Measurements from ENCODE around the gene RGS13. TPM values are rescaled to one million over a fixed set of nuclear protein-coding genes. Genes with fewer than 3 reads are reported as not detected.

Gene RGS13
- total RNA-seq, 1 donor from 2014 or later: not detected

- DNase-seq (ENCODE audit: low read depth in 2 of 2): no peak
Observed at GRCh38 chr1:192626366-192627179, 9.4 kb upstream of the RGS13 start.

- no peak for DNase-seq (ENCODE audit: low read depth in 2 of 2)
Observed at GRCh38 chr1:192627901-192628300, 8.0 kb upstream of the RGS13 start.

DNA sequence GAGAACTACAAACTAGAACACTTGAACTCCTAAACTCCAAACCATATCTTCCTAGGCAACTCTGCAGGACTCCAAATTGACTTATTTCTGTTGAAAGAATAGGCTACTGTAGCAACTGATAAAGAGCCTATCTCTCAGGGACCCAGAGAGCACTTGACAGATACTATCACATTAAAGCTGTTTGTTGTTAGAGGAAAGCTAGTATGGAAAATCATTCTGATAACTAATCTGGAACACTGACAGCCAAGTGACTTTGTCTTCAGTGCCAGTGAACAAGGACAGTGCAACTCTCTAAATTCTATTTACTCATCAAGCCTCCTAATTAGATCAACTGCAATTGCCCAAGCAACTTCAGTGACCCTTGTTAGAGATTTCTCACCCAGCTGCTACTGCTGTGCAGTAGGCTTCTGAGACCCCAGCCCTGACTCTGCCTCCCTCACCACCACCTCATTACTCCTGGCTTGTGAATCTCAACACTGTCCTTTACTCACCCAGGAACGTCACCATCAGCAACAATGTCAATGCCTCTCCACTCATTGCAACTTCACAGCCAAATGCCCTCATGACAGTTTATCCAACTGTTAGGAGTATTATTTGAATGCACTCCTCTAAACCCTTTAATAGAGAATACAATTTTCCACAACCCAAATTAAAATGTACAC, 7.4 kb upstream of the RGS13 start:
- DNase-seq (ENCODE audit: low read depth in 2 of 2): no peak

DNA sequence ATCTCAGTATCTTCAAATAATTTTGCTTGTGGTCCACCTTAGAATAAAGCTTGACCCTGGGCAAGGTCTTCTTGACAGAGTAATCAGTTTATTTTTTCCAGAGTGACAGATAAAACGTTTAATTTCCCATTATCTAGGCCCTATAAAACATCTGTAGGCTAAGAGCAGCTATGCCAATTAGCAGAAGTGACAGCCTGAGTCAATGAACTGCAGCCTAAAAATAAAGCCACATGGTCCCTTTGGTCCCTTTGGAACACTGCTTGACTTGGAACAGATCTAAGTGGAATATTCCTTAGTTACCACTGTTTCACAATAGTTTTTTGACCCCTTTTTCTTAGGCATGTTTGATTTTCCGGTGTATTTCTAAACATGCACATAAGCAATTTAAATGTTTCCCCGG, 6.3 kb upstream of the RGS13 start:
- no peak for DNase-seq (ENCODE audit: low read depth in 2 of 2)

DNA sequence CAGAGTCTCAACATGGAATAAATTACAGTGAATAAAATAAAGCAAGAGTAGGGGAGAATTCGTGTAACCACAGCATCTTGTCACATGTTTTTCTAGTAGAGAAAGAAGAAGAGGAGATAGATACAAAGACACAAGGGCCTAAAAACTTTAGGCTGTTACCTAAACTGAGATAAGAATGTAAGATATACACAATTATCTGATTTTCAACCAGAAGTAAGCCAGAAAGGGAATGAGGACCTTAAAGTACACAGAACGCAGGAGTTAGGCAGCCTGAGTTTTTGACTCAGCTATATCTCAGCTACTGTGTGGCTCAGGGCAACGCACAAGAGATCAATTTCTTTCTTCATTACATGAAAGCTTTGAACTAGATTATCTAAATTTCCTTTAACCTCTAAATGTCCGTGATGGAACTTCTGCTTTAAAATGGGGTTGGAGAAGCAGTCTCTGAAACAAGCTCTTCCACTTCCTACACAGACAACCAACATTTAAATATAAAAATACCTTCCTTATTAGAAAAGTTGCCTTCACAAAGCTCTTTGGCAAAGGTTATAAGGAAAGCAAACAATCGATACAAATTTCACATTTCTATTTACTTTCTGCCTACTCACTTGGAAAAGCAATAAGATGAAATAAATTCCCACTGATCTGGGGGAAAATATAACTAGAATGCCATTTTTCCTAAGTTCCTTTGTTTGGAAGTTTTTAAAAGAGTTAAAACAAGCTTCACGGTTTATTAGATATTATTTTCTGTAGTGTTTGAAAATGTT, 5.2 kb upstream of the RGS13 start:
- no peak for DNase-seq (ENCODE audit: low read depth in 2 of 2)

- DNase-seq (ENCODE audit: low read depth in 2 of 2): no peak
Observed at GRCh38 chr1:192631749-192632148, 4.2 kb upstream of the RGS13 start.

GRCh38 chr1:192632188-192632587, 3.8 kb upstream of the RGS13 start:
- DNase-seq (ENCODE audit: low read depth in 2 of 2): no peak

GRCh38 chr1:192632641-192633532, 3.1 kb upstream of the RGS13 start:
- DNase-seq (ENCODE audit: low read depth in 2 of 2): no peak

DNA sequence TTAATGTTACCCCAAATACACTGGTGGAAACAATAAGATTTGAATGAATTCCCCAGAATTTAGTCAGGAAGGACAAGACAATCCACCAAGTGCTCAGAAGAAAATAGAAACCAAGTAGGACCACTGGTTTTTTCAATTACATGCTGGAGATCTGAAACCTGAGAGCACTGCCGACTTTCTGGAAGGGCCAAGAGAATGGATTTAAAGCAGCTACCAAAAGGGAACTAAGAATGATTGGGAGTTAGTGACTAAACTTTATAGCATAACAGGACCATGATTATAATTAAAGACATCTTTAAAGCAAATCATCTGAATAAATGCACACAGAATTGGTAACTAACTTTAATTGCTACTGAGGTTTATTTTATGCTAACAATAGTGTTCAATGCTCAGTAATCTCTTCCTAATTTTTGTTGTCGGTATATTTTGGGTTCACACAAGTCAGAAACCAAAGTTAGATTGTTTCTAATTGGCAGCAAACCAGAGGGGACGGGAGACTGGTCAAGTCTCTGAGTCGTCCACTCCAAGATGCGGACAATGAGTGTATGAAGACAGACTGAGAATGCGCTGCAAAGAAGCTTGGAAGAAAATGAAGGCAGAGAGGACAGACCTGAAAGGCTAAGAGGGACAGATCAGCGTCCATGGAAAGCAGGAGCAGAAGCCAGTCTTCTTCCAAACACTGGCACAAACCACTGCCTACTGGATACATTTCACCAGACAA, 2.3 kb upstream of the RGS13 start:
- no peak for DNase-seq (ENCODE audit: low read depth in 2 of 2)

DNA sequence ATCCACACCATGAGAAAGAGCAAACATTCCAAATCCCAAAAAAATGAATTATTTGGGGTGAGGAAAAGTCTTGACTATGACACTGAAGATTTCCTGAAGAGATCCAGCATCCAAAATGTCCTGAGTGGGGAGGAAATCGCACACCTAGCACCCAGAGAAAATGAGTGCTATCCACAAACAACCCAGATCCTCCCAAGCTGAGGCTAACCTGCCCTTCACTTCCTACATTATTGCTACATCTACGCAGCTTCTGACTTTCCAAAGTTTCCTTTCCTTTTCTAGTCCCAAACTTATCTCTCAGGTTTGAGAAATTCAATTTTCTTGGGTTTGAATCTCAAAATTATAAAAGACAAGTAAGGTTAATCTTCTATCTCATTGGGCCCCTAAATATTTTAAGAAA, 906 bp upstream of the RGS13 start:
- DNase-seq (ENCODE audit: low read depth in 2 of 2): no peak

DNA sequence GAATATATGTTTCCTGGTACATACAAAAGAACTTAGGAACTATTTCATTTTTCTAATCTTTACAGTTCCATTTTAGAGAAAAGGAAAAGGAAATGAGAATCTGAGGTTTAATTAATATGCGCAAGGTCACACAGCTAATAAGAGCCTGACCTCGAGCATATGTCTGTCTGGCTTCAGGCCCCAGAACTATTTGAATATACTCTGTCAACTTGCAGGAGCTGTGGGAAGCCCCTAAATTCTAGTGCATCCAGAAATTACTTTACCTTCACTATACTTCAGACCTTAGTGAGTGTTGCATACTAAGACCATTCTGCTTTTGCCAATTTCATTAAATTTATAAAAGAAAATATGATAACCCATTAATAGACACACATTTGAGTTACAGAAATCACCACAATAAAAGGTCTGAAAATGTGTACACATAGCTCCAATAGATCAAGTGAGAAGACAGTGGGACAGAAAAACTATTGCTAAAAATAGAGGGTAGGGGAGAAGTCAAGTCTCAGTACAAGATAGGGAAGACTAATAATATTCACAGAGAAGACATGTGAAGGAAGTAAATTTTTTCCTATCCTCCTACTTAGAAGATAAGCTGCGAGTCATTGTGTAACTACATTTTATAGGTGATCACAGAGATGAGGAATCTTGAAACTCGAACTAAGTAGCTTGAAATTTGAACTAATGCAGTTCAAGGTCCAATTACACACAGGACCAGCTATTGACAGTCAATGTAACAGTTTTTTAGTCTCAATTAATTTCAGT, 3.8 kb downstream of the RGS13 start:
- DNase-seq (ENCODE audit: low read depth in 2 of 2): no peak

DNA sequence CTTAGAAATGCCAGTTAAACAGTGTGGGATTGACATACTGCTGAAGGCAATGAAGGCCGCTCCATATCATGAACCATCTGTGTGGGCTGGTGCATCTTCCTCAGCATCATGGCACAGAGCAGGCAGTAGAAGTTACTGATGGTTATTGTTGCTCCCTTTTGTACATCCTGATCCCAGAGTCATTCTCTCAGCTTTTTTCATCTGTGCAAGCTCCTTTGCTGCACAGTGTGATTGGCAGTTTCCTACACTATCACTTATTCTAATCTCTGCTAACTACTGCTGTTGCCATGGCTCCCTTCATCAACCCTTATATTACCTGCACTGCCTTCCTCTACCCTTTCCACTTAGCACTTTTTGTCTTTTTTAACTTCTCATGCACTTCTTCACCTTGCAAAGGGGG, 16.2 kb downstream of the RGS13 start:
- no peak for DNase-seq (ENCODE audit: low read depth in 2 of 2)

DNA sequence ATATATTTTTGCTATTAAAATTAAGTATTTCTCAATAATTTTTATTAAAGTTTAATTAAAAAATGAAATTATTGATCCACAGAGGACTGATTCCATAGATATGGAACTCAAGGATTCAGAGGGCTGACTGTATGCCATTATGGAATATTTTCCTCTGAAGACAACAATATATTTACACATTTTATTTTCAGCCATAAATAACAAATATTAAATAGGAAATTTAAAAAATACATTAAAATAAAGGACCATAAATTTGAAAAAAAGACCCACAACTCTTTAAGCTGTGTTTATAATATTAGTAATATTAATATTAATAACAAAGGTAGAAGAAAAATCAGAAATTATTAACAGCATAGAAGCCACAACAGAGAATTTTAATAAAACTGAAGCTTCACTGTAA, 18.2 kb downstream of the RGS13 start:
- DNase-seq (ENCODE audit: low read depth in 2 of 2): no peak

DNA sequence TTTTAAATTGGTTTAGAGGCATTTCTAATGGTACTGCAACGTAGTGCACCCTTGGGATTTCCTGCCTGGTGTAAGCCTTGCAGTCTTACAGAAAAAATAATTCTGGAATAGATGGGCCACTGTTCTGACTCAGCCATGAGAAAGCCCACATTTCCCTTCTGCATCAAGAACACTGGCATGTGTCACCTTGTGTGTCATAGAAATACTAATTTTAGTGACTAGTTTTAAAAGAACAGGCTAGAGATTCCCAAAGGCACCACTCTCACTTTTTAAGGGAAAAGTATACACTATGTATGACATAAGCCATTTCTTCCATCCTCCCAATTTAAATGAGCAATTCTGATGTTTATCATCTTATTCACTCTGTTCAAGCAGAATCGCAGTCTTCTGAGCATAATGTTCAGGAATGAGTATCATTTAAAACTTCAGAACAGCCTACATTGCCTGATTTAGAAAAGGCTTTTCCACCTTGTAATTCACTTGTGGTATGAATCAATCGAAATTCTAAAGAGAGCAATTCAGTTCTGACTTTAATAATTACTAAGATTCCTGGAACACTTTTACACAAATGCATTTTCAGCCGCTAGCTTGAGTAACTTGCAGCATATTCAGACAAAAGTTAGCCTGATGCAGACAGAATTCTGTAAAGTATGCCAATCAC, 18.8 kb downstream of the RGS13 start:
- peak in 1 of 2 donors; percentile 55 for DNase-seq (ENCODE audit: low read depth in 2 of 2)

DNA sequence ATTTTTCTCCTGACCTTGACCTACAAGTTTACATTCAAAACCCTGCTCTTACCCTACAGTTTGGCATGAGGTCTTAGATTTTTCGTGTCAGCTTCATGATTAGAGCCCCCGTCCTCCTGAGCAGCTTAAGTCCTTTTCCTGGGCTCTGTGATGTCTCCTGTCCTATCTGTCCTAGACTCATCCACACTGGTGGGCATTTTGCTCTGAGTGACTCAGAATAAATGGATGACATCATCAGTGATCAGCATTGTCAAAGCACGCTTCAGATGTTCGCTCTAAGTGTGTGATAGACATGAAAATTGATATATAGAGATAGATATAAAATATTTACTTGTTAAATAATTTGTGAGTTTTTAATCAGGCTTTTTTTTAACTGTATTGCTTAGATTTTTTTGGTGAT, 21.8 kb downstream of the RGS13 start:
- DNase-seq (ENCODE audit: low read depth in 2 of 2): no peak

GRCh38 chr1:192658255-192658654, 22.3 kb downstream of the RGS13 start:
- DNase-seq (ENCODE audit: low read depth in 2 of 2): no peak

GRCh38 chr1:192660613-192661012, 24.7 kb downstream of the RGS13 start:
- no peak for DNase-seq (ENCODE audit: low read depth in 2 of 2)

GRCh38 chr1:192668409-192668983, 32.5 kb downstream of the RGS13 start:
- DNase-seq (ENCODE audit: low read depth in 2 of 2): no peak

DNA sequence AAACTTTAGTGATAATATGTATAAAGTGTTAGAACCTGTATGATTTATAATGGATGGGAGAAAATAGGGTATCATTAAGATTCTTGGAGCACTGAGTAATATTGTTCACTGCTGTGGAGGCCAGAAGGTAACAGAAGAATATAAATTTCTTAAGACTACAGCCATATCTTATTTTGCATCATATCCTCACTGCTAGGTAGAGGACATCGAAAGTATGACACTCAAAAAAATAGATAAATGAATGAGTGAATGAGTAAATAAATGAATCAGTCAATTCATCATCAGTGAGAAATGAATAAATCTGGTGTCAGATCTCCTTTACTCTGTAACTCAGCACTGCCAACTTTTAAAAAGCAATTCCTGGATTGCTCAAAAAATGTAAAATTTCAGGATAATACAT, 33.2 kb downstream of the RGS13 start:
- DNase-seq (ENCODE audit: low read depth in 2 of 2): no peak
